NCI-H146 treated with DMSO at 0.1 percent for 48 hours (cell line): ENCODE data around the gene SAMD14.

Experiments
- DNase-seq: peaks from one replicate; lab custom pipeline; 2025; ENCODE audit not compliant: unreplicated experiment; lab: John Stamatoyannopoulos, UW

The SAMD14 gene

DNA sequence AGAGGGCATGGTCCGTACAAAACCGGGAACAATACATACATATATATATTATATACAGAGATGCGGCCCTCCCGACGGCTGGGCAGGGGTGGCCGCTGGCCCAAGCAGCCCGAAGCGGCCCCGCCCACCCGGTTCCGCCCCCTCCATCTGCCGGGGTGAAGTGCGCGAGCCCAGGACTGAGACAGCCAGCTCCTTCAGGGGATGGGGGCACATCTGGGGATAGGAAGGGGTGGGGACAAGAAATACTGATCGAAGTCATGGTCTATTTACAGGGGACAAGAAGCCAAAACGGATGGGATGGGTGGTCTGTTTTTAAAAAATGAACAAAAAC, 3.8 kb upstream of the SAMD14 start:
- no peak for DNase-seq

DNA sequence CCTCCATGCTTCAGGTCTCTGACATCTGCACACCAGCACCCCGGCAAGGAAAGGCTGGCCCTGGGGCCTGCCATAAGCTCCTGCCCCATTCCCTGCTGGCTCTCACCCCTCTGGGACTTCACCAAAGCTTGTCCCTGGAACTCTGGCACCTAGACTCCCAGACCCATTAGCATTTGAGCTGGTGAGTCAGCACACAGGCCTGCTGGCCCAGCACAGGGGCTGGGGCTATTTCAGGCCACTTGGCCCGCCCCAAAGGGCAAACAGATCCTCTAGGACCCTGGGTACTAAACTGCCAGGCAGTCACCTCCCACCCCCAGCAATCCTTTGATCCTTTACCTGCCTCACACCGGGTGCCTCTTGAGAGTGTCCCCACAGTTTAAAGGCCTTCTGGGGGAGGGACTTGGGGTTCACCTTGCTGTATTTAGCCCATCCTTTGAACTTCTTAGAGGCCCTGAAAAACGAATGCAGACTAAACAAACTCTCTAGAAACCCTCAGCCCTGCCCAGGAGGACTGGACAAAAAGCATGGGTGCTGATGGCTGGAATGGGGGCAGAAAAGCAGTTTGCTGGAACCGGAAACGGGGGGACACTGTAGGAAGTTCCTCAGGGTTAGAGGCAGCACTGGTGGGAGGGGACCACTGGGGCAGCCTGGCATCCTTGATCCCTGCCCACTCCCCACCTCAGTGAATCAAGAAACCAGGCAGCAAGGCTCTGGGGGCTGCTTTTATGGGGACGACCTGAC, 3.2 kb upstream of the SAMD14 start:
- DNase-seq, result no peak

DNA sequence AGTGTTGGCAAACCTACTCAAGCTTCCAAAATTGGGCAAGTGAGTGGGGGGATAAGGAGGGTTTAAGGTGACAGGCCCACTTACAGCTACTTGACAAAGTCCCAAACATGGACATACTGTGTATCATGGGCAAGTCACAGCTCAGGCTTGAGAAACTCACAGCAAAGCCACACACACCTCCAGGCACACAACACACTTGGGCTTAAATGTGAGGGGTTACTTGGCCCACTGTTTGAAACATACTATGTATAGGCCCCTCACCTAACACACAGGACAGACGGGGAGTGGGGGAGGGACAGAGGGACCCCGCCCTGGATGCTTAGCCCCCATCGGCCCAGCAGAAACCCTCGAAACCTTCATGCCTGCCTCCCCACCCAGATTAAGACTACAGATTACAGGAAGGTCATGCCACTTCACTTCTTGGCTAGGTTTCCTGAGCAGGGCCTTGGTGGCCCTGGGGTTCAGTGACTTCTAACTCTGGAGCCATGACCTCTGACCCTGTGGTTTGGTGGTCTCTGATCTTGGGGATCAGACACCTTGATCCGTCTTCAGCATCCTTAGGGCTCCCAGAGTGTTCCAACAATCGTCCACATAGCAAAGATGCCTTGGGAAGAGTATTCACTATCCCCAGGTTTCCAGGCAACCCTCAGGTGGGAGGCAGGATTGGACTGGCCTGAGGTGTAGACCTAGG, 2.3 kb upstream of the SAMD14 start:
- no peak for DNase-seq

- no peak for DNase-seq
Measured at GRCh38 chr17:50130559-50131305, 772 bp upstream of the SAMD14 start.

GRCh38 chr17:50129353-50129727, 620 bp downstream of the SAMD14 start:
- no peak for DNase-seq

DNA sequence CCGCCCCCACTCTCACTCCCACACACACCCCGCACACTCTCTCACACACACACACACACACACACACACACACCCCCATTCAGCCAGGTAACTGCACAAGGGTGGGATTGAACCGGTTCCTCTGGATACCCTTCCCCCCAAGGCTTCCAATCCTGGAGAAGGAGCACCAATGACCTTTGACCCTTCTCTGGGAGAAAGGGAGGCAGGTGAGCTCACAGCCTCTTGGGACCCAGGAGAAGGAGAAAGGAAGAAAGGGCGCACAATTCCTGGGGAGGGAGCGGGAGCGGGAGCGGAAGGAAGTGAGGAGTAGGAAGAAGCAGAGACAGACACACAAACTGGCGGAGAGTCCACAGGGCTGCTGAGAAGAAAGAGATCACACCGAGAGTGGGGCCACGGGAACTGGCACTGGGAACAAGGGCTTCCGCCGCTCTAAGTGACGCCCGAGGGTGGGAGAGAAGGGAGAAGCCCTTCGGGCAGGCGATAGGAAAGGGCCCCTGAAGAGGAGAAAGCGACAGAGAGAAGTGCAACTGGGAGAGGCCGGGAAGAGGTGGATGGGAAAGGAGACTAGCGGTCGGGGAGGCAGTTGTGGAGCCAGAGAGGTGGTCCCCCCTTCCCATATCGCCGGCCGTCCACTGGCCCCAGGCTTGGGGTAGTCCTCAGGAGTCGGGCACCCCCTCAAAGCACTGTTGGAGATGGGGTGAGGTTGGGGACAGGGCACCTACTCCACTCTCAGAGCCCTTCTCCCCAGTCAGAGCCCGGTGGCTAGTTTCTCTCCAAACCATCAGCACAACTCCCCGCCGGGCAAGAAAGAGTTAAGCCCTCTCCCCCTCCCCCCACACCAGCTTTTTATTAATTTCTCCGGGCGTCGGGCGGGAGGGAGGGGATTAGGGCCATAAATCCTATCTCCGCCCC, 1.3 kb downstream of the SAMD14 start:
- DNase-seq, result no peak

GRCh38 chr17:50127697-50128361, 2.1 kb downstream of the SAMD14 start:
- DNase-seq, result no peak

DNA sequence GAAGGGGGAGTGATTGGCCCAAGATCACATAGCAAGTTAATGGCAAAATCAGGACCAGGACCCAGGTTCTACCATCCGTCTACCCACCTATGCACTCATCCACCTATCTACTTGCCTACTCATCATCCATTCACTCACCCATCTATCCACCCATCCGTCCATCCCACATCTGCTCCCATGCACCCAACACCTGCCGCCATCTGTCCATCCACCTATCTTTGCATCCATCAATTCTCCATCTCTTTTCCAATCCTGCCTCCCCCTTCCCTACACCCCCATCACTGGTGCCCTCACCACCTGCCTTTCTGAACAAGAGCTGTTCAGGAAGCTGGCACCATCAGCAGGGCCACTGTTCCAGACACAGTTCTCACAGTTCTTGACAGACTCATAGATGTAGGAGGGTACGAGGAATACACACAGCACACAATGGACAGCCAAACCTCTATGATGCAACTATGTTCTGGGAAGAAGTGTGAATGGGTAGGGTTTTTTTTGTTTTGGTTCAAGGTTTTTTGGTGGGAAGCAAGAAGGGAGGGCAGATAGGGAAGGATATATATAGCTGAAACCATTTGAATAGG, 4.5 kb downstream of the SAMD14 start:
- DNase-seq, result no peak

DNA sequence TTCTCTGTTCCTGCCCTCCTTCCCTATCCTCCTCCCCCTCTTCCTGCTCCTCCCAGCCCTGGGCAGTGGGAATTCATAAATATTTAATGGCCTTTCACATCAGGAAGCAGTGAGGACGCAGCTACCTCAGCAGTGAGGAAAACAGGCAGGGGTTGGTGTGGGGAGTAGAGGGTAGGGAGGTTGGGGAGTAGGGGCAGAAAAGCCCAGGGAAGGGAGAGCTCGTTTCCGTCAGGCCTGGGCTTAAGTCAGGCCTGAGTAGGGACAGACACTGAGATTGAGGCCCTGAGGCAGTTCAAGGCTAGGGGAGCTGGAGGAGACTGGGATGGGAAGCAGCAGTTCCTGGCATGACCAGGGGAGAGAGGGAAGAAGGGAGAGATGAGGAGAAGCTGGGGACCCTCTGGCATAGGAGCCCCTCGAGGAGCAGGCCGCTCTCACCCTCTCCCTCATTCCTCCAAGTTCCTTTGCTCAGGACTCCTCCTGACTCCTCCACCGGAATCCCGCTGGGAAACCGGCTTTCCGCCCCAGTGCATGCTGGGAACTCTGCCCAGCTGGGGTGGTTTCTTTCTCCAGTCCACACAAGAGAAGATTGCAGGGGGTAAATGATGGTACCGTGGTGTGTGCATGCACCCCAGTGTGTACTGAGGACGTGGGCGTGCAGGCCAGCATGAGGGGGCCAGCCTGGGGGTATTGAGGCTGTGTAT, 6.2 kb downstream of the SAMD14 start:
- no peak for DNase-seq

- DNase-seq, result no peak
Measured at GRCh38 chr17:50122945-50123344, 7.0 kb downstream of the SAMD14 start.

GRCh38 chr17:50120475-50121253, 9.3 kb downstream of the SAMD14 start:
- DNase-seq, result no peak

GRCh38 chr17:50118828-50119218, 11.1 kb downstream of the SAMD14 start:
- no peak for DNase-seq

- DNase-seq, result no peak
Measured at GRCh38 chr17:50118076-50118827, 11.7 kb downstream of the SAMD14 start.

DNA sequence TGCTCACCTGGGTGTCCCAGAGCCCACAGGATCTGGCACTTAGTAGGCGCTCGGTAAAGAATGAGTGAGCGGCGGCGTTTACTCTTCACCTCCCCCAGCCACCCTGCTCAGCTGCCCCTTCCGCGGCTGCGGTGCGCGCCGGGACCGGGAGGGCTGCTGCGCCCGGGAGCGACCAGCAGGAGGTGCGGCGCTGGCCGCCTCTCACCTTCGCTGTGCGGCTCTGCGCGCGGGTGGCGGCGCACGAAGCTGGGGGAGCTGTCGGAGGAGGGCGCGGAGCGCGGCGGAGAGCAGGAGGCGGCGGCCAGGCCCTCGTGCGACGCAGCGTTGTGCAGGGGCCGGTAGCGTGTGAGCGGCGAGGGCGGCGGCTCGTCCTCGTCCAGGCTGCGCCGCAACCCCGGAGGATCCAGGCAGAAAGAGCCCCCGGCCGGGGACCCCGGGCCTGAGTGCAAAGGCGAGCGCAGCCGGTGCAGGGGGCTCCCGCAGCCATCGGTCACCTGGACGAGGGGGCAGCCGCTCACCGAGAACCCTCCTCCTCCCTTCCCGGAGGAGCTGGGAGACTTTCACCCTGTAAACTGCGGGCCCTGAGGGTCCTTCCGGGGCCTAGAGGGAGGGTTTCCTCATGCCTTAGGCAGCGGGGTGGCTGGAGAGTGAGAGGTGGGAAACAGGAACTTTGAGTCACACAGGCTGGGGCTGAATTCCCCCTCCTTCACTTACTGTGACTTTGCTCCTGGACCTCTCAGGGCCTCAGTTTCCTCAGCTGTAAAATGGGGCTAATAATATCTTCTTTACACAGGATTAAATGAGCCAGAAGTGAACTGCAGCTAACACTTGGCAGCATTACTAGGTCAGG, 12.5 kb downstream of the SAMD14 start:
- no peak for DNase-seq

DNA sequence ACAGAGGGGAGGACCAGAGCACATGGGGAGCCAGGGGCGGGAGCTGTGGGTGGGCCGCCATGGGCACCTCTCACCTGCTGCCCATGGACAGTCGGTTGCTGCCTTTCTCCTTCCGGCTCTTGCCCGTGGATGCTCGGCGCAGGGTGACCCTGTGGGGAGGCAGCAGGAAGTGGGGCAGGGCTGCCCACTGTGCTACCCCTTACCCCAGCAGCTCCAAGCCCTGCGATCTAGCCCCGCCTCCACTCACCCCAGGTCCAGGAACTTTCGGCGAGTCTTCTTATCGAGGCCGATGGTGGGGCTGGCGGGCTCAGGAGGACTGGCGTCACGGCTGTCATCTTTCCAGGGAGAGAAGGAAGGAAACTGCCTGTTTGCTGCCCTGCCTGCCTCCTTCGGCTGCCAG, 14.2 kb downstream of the SAMD14 start:
- no peak for DNase-seq

- peak; percentile 12 for DNase-seq
Measured at GRCh38 chr17:50114849-50115357, 15.1 kb downstream of the SAMD14 start.

DNA sequence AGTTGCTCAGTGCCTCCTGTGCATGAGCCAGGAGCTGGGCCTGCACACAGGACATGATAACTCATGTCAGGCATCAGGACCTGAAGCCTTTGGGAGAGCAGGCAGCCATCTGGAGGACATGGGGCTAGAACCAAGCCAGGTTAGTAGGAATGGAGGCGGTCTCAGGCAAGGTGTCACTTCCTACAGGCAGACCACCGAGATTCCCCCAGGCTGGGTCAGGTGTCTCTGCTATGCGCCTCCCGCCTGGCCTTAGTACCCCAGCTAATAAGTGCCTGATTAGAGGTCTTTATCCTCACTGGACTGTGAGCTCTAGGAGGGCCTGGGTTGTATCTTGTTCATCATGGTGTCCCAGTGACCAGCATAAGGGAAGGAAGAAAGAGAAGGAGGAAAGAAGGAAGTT, 15.6 kb downstream of the SAMD14 start:
- no peak for DNase-seq
